ENCODE data around the gene TMSB4X.

DNA sequence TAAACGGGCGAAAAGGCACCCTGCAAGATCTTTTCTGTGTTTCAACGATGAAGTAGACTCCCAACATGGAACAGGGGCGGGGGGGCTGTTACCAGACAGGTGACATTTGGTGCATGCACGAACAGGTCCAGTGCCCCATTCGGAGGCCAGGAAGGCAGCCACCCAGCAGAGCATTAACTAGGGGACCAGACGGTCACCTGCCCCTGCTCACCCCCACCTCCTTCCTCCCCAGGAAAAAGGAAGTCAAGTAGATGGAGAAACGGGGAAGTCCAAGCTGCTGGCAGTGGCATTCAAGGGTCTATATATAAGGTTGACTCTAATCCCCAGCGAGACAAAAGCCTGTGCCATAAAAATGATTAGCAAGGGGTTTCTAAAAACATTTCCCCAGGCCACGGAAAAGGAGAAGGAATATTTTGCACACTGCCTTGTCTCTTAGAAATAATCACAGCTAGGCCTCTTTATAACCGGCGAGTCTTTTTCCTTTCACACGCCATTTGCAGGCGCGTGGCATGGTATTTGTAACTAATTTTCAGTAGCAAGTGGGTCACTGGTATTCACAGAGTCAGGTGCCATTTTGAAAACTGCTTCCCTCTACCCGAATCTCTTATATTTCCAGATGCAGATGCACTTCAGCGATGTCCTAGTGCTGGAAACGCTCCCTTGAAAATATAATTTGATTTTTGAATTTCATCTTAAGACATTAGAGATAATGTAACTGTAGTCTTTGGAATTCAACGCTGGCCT is 1.2 kb upstream of the TMSB4X start:
- TF ChIP-seq, protein P1, sequence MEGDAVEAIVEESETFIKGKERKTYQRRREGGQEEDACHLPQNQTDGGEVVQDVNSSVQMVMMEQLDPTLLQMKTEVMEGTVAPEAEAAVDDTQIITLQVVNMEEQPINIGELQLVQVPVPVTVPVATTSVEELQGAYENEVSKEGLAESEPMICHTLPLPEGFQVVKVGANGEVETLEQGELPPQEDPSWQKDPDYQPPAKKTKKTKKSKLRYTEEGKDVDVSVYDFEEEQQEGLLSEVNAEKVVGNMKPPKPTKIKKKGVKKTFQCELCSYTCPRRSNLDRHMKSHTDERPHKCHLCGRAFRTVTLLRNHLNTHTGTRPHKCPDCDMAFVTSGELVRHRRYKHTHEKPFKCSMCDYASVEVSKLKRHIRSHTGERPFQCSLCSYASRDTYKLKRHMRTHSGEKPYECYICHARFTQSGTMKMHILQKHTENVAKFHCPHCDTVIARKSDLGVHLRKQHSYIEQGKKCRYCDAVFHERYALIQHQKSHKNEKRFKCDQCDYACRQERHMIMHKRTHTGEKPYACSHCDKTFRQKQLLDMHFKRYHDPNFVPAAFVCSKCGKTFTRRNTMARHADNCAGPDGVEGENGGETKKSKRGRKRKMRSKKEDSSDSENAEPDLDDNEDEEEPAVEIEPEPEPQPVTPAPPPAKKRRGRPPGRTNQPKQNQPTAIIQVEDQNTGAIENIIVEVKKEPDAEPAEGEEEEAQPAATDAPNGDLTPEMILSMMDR (conservative IDR thresholded peaks at IDR 0.05; ENCODE audit: low read length), result no peak
- no peak for TF ChIP-seq EZH2phosphoT487 (IDR thresholded peaks at IDR 0.05; ENCODE audit: borderline replicate concordance, low read depth, low read length)

Data from OCI-LY7 (cell line).